AG08396 (cell line): ENCODE data around the gene PLXNB2.
A peak's percentile ranks its signal among the peaks of the same experiment; 100 is the strongest.

ENCODE experiments used
- DNase-seq: peaks from one replicate; pipeline ENCODE4 v3.0.0; 2012; ENCODE audit warnings: low spot score, mixed read lengths

The PLXNB2 gene

DNA sequence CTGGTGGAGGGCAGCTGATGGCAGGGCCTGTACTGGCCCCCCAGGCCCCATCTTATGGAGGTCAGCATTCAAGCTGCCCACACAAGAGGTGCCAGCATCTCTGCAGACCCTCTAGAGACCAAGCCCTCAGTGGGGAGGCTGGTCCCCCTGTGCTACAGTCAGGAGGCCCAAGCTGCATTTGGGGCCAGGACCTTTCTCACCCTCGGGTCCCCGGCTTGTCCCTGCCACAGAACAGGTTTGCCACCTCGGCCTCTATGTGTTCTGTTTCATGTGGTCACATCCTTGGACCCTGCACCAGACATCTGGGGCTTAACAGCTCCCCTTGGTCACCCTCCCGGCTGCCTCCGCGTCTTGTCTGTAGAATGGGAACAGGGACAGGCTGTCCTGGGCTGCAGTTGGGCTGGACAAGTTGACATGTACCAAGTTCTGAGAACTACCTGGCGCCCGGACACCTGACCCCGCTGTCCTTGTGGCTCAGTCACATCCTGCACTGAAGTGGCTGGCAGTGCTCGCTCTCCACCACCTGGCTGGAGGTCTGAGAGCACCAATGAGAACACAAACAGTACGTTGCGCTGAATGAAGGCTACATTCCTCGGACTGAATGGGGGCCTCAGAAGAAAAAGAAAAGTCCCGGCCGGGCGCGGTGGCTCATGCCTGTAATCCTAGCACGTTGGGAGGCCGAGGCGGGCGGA is 2.7 kb upstream of the PLXNB2 start:
- no peak for DNase-seq

GRCh38 chr22:50309601-50309991 is 2.1 kb upstream of the PLXNB2 start:
- DNase-seq, result no peak

DNA sequence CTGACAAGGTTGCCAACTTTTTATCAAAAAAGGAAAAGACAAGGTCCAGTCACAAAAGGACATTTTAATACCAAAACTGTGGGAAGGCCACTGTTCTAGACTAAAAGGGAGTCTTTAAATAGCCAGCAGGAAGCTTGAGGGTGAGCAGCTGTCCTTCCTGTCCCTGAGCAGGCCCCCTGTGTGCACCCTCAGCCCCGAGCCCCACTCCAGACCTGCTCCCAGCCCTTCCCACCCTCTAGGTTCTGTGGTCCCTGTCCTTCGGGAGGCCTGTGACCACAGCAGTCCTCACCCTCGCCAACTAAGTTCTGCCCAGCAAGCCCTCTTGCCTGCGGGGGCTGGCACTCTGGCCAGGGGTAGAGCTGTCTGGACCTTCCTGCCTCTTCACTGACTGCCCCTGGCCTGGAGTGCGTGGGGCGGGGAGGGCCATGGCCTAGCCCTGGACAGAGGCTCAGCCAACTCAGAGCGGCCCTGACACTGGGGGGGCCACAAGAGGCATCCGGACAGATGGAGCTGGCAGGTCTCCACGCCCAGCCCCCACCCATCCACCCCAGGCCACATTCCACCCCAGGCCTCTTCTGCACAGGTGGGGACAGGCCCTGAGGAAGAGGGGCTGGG is 1.6 kb upstream of the PLXNB2 start:
- no peak for DNase-seq

DNA sequence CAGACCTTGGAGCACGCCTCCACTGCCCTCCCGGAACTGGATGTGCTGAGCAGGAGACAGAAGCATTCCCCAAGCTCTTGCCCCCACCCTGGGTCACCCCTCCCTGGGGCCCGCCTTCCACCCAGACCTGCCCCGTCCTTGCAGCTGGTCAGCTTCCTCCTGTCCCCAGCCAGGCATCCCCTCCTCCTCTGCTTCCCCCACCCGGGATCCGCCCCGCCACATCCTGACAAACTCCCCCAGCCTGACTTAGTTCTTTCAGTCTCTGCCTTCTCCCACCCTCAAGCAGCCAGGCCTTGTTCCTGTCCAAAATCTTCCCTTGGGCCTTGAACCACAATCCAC is 1.1 kb upstream of the PLXNB2 start:
- DNase-seq, result peak; percentile 66

- no peak for DNase-seq
Observed at GRCh38 chr22:50307890-50308596, 597 bp upstream of the PLXNB2 start.

- DNase-seq, result peak; percentile 97
Observed at GRCh38 chr22:50305923-50306566, 1.4 kb downstream of the PLXNB2 start.

GRCh38 chr22:50305393-50305922 is 2.0 kb downstream of the PLXNB2 start:
- no peak for DNase-seq

DNA sequence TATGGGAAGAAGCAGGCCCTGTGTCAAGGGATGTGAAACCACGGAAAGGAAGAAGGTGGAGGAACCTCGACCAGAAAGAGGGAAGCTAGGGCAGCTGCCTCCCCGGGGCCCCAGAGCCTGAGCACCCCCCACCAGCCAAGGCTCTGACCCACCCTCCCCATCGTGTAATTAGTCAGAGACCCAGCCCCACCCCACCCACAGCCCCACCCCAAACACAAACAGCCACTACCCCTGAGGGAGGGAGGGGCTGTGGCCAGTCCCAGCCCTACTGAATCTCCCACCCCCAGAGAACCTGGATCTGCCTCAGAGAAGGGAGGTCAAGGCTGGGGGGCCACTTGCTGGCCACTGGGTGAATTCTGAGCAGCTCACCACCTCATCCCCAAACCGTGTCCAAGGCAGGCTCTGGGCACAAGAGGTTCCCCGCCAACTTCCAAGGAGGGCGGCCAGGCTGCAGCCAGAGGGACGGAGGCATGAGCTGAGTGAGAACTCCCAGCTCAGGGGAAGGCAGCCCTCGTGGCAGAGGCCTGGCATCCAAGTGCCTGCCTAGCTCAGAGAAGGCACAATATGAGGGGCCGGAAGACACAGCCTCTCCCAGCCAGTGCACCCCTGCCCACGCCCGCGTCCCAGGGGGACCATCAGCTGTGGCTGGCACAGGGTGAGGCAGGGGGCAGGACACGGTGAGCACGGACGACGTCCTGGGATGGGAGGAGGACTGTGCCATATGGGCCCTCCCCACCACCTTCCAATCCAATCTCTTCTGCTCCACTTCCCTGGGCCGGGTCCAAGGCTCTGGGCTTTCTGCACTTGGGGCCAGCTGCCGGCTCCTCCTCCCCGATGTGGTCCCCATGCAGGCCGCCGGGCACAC is 2.7 kb downstream of the PLXNB2 start:
- DNase-seq, result peak; percentile 52

GRCh38 chr22:50303848-50304527 is 3.5 kb downstream of the PLXNB2 start:
- DNase-seq, result no peak

- no peak for DNase-seq
Observed at GRCh38 chr22:50303515-50303847, 4.0 kb downstream of the PLXNB2 start.

DNA sequence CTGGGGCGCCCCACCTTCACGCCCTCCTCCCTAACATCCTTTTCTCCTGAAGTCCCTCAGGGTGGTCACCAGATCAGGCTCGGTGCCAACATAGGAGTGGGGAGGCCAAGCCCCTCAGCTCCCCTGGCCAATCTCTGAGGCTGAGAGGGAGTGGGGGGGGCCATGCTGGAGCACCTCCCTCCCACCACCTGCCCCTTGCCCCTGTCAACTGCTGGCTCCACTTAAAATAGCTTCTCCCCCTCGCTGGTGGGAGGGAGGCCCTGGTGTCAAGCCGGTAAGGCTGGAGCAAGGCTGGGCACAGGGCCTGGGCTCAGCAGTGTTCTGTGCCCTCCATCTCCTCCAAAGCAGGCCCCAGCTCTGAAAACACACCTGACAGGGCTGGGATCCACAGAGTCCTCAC is 4.9 kb downstream of the PLXNB2 start:
- no peak for DNase-seq

GRCh38 chr22:50302041-50302541 is 5.4 kb downstream of the PLXNB2 start:
- DNase-seq, result peak; percentile 68

DNA sequence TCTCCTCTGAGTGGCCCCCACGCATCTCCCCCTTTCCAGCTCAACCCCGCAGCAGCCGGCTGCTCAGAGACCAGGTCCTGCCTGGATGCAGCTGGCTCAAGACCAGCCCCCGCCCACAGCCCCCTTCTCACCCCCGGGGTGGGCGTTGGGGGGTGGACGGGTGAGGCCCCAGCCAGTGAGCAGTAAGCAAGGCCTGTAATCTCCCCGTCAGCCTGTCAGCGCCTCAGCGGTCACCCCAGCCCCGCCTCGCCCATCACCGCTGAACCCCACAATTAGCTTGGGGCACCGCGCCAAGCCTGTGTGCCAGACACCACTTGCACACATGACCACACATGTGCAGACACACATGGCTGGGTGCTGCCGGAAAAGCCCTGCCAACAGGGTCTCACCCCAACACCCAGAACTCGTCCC is 5.9 kb downstream of the PLXNB2 start:
- no peak for DNase-seq

GRCh38 chr22:50300620-50301257 is 6.7 kb downstream of the PLXNB2 start:
- no peak for DNase-seq

DNA sequence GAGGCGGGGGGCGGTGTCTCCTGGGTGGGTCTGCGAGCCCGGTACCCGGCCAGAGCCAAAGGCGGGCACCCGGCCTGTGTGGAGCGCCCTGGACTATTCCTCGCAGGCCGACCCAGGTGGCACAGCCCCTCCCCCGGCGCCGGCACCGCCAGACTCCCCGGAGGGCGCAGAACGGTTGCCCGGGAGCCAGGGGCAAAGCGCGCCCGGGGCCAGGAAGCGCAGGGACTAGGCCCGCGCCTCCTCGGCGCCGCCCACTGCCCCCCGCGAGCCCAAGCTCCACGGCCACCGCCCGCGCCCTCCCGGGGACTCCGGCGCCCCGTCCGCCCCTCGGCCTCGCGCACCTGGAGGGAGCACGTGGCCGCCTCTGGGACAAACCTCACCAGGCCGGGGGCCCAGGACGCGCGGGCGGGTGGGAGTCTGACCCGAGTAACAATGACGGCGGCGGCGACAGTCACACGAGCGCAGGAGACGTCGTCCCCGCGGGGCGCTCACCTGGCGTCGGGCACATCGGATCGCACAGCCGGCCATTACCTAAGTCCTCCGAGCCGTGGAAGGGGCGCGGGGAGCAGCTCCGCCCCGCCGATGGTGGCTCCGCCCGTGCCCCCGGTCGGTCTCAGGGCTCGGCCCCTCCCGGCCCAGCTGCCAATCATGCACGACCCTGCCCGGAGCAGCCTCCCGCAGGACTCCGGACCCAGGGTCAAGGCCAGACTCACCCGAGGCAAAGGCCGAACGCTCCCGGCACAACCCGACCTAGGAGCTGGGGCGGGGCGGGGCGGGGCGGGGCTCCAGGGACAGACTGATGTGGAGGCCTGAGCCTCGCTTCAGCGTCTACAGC is 7.4 kb downstream of the PLXNB2 start:
- no peak for DNase-seq

GRCh38 chr22:50298937-50299784 is 8.3 kb downstream of the PLXNB2 start:
- peak; percentile 49 for DNase-seq

DNA sequence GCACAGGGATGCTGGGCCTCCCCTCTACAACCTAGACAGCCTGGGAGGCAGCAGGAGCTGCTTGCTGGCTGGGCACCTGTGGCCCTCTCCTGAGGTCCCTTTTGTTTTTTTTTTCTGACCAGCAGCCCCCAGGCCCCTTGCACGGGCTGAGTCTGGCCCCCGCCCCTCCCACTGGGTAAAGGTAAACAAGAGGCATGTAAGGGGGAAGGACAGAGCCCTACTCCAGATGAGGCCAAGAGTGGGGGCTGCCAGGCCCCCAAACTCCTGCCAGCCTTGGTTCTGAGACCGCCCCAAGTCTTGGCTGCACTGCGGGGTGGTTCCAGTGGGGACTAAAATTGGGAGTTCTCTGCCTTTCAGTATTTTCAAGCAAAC is 9.2 kb downstream of the PLXNB2 start:
- no peak for DNase-seq

DNA sequence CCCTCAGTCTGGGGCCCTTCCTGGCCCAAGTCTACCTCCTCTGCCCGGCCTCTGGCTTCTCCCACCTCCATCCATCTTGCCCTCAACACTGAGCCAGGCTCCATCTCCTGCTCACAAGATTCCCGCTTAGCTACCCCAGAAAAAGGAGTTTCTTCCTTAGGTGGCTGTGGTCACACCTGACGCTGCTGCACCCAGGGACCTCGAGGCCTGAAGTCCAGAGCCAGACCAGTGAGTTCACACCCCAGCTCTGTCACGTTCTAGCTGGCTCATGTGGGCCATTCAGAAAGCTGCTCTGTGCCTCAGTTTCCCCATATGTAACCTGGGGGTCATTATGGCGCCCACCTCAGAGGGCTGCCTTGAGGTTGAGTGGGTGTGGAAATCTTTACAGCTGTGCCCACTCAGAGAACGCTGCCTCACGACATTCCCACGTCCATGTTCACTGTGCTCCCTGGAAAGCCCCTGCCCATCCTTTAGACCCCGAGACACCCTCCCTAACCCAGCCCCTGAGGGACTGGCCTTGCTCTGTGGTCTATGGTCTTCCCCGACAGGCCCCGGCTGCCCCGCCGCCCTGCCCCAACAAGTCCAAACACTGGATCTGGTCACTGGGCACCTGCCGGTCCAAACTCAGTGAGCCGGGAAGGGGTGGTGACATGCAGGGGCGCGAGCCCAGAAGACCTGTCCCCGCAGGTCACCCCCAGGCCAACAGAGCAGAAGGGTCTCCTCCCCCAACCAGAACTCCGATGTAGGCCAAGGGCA is 9.8 kb downstream of the PLXNB2 start:
- no peak for DNase-seq
